ENCODE measurements around the gene CCDC178.
A peak's percentile ranks its signal among the peaks of the same experiment; 100 is the strongest.
"Not testable (repeated sequence)": the region's sequence is repeated elsewhere in the genome, so short reads cannot be mapped to it uniquely, and the experiment has no call there.

The CCDC178 gene

GRCh38 chr18:33210575-33211189, 229.8 kb downstream of the CCDC178 start:
- peak; percentile 43 for DNase-seq

- no peak for DNase-seq
Observed at GRCh38 chr18:33205777-33206176, 234.7 kb downstream of the CCDC178 start.

- no peak for DNase-seq
Observed at GRCh38 chr18:33201509-33201926, 239.0 kb downstream of the CCDC178 start.

GRCh38 chr18:33195795-33196194, 244.7 kb downstream of the CCDC178 start:
- no peak for DNase-seq

- DNase-seq, result no peak
Observed at GRCh38 chr18:33194793-33195192, 245.7 kb downstream of the CCDC178 start.

GRCh38 chr18:33184958-33185357, 255.6 kb downstream of the CCDC178 start:
- DNase-seq, result no peak

DNA sequence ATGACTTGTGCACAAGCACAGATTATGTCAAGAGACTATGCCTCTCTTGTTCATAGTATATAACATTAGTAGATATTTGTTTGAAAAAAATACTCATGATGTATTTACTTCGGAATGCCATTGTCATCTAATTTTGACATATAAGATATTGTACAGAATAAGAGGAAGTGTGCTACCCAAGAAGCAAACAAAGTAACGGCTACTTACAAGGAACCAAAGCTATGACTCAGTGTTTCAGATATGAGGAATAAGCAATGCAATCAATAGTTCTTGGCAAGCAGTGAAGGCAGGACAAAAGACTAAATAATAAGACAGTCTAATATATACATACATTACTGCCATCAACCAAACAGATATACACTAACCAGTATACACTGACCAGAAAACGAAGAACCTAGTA, 256.3 kb downstream of the CCDC178 start:
- no peak for DNase-seq

GRCh38 chr18:33183136-33183535, 257.4 kb downstream of the CCDC178 start:
- no peak for DNase-seq

- no peak for DNase-seq
Observed at GRCh38 chr18:33181016-33181415, 259.5 kb downstream of the CCDC178 start.

DNA sequence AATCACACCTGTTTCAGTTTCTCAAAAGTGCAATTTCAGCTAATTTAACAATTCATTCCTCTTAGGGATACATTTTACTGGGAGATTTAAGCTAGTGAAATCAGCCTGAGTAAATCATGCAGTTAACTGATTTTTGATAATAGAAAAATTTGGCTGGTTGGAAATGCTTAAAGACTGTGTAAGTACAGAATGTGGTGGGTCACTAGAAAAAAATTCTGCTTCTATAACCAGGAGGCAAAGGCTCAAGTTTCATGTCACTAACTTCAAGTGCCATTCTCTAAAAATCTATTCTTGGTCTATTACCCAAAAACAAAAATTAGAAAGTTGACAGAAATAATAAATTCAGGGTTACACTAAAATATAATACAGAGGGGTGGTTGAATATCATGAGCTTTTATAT, 271.3 kb downstream of the CCDC178 start:
- DNase-seq, result no peak

DNA sequence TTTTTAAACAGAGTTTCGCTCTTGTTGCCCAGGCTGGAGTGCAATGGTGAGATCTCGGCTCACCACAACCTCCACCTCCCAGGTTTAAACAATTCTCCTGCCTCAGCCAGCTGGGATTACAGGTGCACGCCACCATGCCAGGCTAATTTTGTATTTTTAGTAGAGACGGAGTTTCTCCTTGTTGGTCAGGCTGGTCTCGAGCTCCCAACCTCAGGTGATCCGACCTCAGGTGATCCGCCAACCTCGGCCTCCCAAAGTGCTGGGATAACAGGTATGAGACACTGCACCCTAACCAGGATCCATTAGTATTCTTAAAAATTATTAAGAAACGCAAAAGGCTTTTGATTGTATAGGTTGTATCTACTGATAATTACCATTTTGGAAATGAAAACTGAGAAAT, 276.4 kb downstream of the CCDC178 start:
- DNase-seq, result not testable (repeated sequence)

- DNase-seq, result no peak
Observed at GRCh38 chr18:33161131-33161530, 279.4 kb downstream of the CCDC178 start.

DNA sequence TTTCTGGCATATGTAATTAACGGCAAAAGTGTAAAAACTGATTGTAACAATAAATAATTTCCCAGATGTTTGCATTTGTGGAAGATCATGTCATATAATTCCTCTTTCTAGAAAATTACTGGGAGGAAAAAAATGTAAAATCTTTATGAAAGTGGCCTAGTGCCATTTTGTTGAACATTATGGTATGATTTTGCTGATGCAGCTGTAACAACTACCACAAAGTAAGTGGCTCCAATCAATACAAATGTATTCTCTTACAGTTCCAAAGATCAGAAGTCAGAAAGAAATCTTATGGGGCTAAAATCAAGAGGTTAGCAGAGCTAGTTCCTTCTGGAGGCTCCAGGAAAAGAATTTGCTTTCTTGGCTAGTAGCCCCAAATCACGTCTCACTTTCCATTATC, 281.4 kb downstream of the CCDC178 start:
- no peak for DNase-seq

DNA sequence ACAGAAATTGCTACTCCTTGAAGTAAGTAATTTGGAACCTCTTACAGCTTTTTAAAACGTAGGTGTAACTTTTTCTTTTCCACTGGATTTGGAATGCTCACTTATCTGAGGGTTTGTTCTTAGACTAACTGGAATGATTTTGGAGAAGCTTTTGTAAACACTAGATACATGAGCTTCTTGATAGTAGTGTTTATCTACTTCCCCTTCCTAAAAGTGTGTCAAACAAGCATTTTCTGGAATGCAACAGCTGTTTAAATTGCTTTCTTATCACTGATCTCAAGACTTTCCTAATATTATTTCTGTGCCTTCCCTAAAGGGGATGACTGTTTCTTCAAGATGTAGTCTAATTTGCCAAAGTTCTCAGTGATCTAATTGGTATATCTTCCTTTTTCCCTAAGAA, 282.6 kb downstream of the CCDC178 start:
- no peak for DNase-seq

DNA sequence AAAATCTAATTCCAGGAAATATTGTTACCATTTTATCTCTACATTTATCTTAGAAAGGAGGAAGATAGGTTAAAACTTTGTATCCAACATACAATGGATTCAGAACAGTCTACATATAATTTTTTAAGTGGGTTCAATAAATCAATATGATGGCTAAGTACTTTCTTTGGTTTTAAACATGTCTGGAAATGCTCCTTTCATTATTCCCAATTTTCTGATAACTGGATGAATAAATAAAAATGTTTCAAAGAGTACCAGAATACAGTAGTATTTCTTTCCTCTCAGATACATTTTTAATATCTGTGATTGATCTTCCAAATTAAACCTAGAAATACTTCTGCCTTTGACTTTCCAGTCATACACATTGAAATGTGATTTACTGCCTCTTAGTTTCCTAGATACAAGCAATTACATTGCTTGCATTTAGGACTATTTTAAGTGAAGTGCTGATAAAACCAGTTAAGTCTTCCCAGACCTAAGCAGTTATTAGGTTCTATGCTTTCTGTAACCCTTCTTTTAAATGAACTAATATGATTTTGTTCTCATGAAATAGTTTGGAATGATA, 283.5 kb downstream of the CCDC178 start:
- DNase-seq, result no peak

DNA sequence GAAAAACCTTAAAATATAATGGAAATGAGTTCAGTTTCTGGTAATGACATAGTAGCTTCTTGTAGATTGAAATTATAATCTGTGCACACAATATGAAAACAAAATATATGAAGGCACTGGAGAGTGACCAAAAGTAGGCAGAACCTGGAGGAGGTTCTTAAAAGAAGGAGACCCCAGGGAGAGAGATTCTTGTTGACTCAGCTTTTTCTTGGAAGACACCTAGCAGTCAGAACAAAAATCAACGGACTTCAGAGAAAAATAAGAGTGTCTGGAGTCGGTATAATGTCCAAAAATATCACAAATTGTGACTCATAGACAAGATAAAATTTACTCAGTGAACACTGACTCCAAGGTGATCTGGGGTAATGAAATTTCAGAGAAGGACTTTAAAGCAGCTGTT, 286.5 kb downstream of the CCDC178 start:
- no peak for DNase-seq

DNA sequence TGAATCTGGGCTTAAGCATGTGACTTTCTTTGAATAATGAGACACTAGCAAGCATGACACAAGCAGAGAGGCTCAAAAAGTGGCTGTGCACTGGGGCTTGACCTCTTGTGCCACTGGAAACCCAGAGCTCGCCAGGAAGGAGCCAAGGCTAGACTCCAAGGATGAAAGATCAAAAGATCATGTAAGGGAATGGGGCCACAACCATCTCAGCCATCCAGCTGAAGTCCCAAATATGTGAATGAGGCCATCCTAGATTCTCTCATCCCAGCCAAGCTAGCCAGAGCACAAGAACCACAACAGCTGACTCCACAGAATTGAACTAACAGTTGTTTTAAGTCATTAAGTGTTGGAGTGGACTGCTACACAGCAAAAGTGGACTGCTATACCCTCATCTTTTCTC, 288.1 kb downstream of the CCDC178 start:
- no peak for DNase-seq

- not testable (repeated sequence) for DNase-seq
Observed at GRCh38 chr18:33147811-33148210, 292.7 kb downstream of the CCDC178 start.

- no peak for DNase-seq
Observed at GRCh38 chr18:33146014-33146413, 294.5 kb downstream of the CCDC178 start.

DNA sequence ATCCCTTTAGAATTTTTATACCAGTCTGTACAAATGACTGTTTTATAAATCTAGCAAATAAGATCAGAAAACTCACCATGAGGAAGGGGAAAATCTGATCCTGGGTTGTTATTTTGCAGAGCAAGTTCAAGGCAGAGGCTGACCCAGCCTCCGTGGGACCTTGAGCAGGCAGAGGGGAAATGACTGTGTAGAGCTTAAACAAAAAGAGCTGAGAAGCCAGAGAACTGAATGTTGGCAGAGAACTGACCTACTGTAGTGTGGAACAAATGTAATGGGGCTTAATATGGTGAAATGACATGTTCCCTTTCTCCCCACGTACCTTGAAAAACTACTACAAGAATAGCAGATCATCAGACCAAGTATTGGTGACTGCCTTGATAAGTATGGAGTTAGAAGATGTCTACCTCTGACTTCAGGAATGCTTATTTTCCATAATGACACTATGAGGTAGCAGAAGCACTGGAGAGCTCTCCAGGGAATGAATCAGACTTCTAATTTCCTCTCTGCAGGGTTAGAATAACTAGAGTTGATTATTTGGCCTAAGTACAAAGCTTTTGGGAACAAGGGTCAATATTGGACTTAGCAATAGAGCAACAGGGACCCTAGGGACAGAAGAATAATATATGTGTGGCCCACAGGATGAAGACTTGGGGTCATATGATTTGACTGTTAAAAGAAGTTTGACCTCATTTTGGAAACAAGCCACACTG, 304.4 kb downstream of the CCDC178 start:
- DNase-seq, result no peak

DNA sequence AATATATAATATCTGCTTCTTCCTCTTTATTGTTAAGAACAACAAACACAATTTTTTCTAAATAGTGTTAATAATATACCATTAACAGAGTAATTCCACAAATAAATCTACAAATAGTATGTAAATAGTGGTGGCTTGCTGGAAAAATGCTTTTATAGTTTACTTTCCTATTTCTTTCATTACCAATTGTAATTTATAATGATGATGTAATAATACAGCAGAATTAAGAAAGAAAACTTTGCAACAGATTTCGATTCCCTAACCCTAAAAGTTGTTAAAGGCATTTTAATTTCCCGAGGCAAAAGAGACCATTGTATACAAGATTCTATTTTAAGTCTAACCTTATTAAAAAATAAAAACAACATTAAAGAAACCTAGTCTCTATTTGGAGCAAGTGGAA, 307.9 kb downstream of the CCDC178 start:
- no peak for DNase-seq

- no peak for DNase-seq
Observed at GRCh38 chr18:33128581-33128980, 311.9 kb downstream of the CCDC178 start.

- DNase-seq, result no peak
Observed at GRCh38 chr18:33123862-33124518, 316.5 kb downstream of the CCDC178 start.

GRCh38 chr18:33116376-33116775, 324.1 kb downstream of the CCDC178 start:
- peak; percentile 54 for DNase-seq
